Activated T-cell treated with anti-CD3 and anti-CD28 coated beads, Interleukin-2, amount 50 U/mL, for 72 hours (primary cell): ENCODE measurements around the gene LRBA. TPM values are rescaled to one million over a fixed set of nuclear protein-coding genes. Genes with fewer than 3 reads are reported as not detected.
"Not testable (repeated sequence)": the region's sequence is repeated elsewhere in the genome, so short reads cannot be mapped to it uniquely, and the experiment has no call there.

Source experiments
- ATAC-seq, 2 donors: fragments of 150-1000 bp; cut with Tn5 transposase; replicated peaks in 1 of 2; 2 replicates each; pipeline ENCODE4 v1.10.0; 2021; ENCODE audit warnings: moderate library complexity in 2 of 2, mild to moderate bottlenecking in 1 of 2
- DNase-seq, 2 donors: peaks; one replicate each; pipeline ENCODE4 v3.0.0; 2021 to 2022; ENCODE audit warnings: mixed read lengths in 1 of 2
- H3K27ac Mint-ChIP-seq: one replicate; pipeline ENCODE4 v1.8.0; 2022; ENCODE audit warnings: mild to moderate bottlenecking, moderate library complexity, mixed read lengths
- H3K27me3 Mint-ChIP-seq: one replicate; pipeline ENCODE4 v1.8.0; 2022; ENCODE audit warnings: low read depth, mixed read lengths
- H3K36me3 Mint-ChIP-seq, 2 donors: one replicate each; pipeline ENCODE4 v1.8.0; 2022; ENCODE audit warnings: mixed read lengths in 2 of 2, mild to moderate bottlenecking in 1 of 2; ENCODE audit not compliant: insufficient read depth in 2 of 2
- H3K4me1 Mint-ChIP-seq: one replicate; pipeline ENCODE4 v1.8.0; 2022; ENCODE audit warnings: low read depth, mixed read lengths
- H3K4me3 Mint-ChIP-seq, 2 donors: one replicate each; pipeline ENCODE4 v1.8.0; 2022; ENCODE audit warnings: mild to moderate bottlenecking in 2 of 2, mixed read lengths in 2 of 2, moderate library complexity in 2 of 2
- H3K9me3 Mint-ChIP-seq, 2 donors: one replicate each; pipeline ENCODE4 v1.8.0; 2022; ENCODE audit warnings: mixed read lengths in 2 of 2
- total RNA-seq, 2 donors: library from RNA; stranded (reverse); gene quantifications; one replicate each; pipeline ENCODE4 v1.2.3, GENCODE V29; 2022

The LRBA gene
- total RNA-seq, 2 donors from 2014 or later, result 46.3 to 56.6 TPM

DNA sequence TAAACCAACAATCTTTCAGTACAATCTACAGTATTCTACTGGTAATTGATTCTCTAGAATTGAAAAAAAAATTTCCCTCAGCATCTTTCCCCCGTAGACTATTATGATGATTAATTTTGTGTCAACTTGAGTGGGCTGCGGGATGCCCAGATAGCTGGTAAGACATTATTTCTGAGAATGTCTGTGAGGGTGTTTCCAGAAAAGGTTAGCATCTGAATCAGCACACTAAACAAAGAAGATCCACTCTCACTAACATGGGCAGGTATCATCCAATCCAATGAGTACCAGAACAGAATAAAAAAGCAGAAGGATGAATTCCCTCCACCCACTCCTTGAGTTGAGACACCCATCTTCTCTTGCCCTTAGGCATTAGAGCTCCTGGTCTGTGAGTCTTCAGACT lies 619.2 kb downstream of the LRBA start:
- peaks cover 26 to 41% of the 10 kb centered on the region in 2 donors for H3K36me3 Mint-ChIP-seq
- peak; percentile 92 to 98 for ATAC-seq
- no peaks in the 10 kb centered on the region for H3K27me3 Mint-ChIP-seq
- H3K9me3 Mint-ChIP-seq, result peaks cover 14% of the 10 kb centered on the region in 2 donors
- peak; percentile 33 to 48 for DNase-seq
- peak overlapping the region; percentile 30 to 73 for H3K4me3 Mint-ChIP-seq
- H3K4me1 Mint-ChIP-seq, result peaks cover 16% of the 10 kb centered on the region
- peak overlapping the region; percentile 95 for H3K27ac Mint-ChIP-seq

DNA sequence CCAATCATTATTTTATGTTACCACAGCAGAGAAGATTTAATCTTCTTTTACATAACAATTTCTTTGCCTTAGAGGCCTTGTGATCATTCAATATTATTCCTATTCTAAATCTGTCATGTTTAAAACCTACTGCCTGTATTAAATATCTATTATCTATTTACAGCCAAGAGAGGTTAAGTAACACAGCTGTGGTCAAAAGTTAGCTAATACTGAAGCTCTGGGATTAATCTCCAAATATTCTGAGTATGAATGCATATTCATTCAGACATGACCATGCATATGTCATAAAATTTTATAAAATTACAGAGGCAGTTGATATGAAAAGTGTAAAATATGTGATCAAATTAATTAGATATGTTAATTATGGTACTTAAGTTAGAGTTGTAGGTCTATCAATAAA lies 621.0 kb downstream of the LRBA start:
- H3K4me3 Mint-ChIP-seq, result no peak overlapping the region
- H3K27ac Mint-ChIP-seq, result peak overlapping the region; percentile 80
- DNase-seq, result no peak
- no peaks in the 10 kb centered on the region for H3K27me3 Mint-ChIP-seq
- peaks cover 8 to 9% of the 10 kb centered on the region in 2 donors for H3K9me3 Mint-ChIP-seq
- no peak for ATAC-seq
- peaks cover 16 to 34% of the 10 kb centered on the region in 2 donors for H3K36me3 Mint-ChIP-seq
- peaks cover 16% of the 10 kb centered on the region for H3K4me1 Mint-ChIP-seq

DNA sequence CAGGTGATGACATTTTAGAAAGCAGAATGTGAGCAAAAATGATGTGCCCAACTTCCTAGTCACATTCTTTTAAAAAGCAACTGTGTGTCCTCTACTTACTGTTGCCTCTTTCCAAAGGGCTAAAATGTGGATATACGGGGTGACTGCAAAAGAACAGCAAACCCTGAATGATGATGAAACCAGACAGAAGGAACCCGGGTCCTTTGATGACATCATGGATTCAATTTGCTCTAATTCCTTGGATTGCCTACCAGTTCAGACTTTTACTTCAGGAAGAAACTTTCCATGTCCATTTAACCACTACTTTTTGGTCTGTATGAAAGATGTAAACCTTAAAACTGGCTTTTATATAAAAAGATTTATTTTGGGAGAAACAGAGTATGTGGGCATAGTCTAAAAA lies 624.0 kb downstream of the LRBA start:
- no peak overlapping the region for H3K27ac Mint-ChIP-seq
- ATAC-seq, result no peak
- H3K36me3 Mint-ChIP-seq, result peaks cover 21 to 33% of the 10 kb centered on the region in 2 donors
- H3K9me3 Mint-ChIP-seq, result peaks cover 8 to 12% of the 10 kb centered on the region in 2 donors
- H3K4me1 Mint-ChIP-seq, result peaks cover 22% of the 10 kb centered on the region
- DNase-seq, result no peak
- no peaks in the 10 kb centered on the region for H3K27me3 Mint-ChIP-seq
- H3K4me3 Mint-ChIP-seq, result no peak overlapping the region

DNA sequence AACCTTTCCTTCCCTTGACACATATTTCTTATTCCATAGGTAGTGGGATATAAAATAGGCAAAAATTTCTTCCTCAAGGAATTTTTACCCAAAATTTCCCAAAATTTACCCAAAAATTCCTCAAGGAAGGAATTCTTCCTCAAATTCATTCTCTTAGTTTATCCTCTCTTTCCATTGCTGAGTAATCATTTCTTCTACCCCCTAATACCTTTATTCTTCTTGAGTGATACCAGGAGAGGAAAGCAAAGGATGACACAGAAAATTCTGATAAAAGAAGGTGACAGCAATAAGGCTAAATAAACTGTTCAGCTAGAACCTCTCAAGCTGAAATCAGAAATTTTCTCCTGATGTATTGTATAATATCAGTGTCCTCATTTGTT lies 624.6 kb downstream of the LRBA start:
- Mint-ChIP-seq H3K27ac (peak overlapping the region; percentile 6), H3K9me3 (peaks cover 8 to 10% of the 10 kb centered on the region in 2 donors), H3K4me1 (peaks cover 17% of the 10 kb centered on the region), H3K4me3 (no peak overlapping the region), H3K27me3 (no peaks in the 10 kb centered on the region), H3K36me3 (peaks cover 20 to 33% of the 10 kb centered on the region in 2 donors)
- DNase-seq (no peak), ATAC-seq (no peak)

DNA sequence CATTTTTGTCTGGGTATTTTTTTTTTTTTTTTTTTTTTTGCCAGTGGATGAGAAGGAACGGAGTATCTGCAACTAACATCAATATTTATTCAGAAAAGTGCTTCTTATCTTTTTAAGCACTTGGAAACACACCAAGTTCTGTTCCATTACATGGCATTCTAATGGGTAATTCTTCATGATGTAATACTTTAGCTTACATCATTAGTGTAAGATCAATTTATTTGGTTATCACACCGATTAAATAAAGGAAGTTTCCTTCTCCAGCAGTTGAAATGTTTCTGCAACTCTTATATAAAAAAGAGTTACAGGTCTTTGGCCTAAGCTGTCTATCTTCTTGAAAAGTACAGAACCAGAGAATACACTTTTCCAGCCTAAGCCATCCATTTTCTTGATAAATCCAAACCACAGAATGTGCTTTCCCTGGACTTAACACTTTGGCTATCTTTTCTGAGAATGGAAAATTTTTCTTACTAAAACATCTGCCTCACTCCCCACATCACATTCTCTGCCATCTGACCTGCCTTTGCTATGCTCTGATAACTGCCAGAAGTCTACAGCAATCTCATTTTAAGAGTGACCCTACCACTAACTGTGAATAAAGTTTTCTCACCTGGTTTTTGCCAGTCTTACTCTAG lies 625.1 kb downstream of the LRBA start:
- no peak overlapping the region for H3K27ac Mint-ChIP-seq

DNA sequence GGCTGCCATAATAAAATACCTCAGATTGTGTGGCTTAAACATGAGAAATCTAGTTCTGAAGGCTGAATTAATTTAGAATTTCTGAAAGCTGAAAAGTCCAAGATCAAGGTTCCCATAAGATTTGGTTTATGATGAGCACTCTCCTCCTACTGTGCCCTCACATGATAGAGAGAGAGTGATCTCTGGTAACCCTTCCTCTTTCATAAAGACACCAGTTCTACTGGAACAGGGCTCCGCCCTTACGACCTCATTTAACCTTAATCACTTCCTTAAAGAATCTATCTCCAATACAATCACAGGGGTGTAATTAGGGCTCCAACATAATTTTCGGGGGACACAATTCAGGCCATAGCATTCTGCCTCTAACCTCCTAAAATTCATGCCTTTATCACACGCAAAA lies 627.1 kb downstream of the LRBA start:
- DNase-seq, result no peak
- ATAC-seq, result no peak
- peaks cover 6 to 7% of the 10 kb centered on the region in 2 donors for H3K9me3 Mint-ChIP-seq
- no peak overlapping the region for H3K4me3 Mint-ChIP-seq
- H3K36me3 Mint-ChIP-seq, result peaks cover 11 to 17% of the 10 kb centered on the region in 2 donors
- H3K27ac Mint-ChIP-seq, result no peak overlapping the region
- peaks cover 12% of the 10 kb centered on the region for H3K4me1 Mint-ChIP-seq
- H3K27me3 Mint-ChIP-seq, result no peaks in the 10 kb centered on the region

More for the DNA sequence above, 625.1 kb downstream of the LRBA start:
- Mint-ChIP-seq H3K36me3 (peaks cover 15 to 33% of the 10 kb centered on the region in 2 donors), H3K4me1 (peaks cover 12% of the 10 kb centered on the region), H3K4me3 (no peak overlapping the region), H3K9me3 (peaks cover 6 to 10% of the 10 kb centered on the region in 2 donors), H3K27me3 (no peaks in the 10 kb centered on the region)
- no peak for ATAC-seq
- no peak for DNase-seq

DNA sequence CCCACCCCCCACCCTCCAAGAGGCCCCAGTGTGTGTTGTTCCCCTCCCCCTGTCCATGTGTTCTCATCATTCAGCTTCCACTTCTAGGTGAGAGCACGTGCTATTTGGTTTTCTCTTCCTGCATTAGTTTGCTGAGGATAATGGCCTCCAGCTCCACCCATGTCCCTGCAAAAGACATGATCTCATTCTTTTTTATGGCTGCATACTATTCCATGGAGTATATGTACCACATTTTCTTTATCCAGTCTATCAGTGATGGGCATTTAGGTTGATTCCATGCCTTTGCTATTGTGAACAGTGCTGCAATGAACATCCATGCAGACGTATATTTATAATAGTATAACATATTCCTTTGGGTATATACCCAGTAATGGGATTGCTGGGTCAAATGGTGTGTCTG lies 628.7 kb downstream of the LRBA start:
- not testable (repeated sequence) for DNase-seq, H3K27me3 Mint-ChIP-seq, H3K9me3 Mint-ChIP-seq, H3K4me3 Mint-ChIP-seq, H3K27ac Mint-ChIP-seq, ATAC-seq, H3K36me3 Mint-ChIP-seq
- H3K4me1 Mint-ChIP-seq, result peaks cover 12% of the 10 kb centered on the region

DNA sequence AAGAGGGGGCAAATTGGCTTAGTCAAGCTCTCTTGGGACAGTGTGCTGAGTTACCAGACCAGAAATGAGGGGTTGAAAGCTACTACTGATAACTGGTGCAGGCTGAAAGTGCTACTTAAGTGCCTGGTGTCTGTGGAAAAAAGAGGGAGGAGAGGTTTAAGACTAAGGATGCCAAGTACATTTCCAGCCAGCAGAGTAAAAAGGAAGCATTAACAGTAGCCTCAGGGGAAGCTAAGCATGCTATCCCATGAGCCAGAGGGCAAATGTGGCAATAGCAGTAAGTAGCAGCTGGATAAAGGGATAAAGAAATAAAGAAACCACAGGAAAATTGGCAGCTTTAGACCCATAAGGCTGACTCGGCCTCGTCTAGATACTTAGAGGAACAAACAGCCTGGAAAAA lies 629.5 kb downstream of the LRBA start:
- no peak overlapping the region for H3K27ac Mint-ChIP-seq
- H3K9me3 Mint-ChIP-seq, result peaks cover 3% of the 10 kb centered on the region in 2 donors
- H3K4me3 Mint-ChIP-seq, result no peak overlapping the region
- peaks cover 5 to 7% of the 10 kb centered on the region in 2 donors for H3K36me3 Mint-ChIP-seq
- ATAC-seq, result no peak
- peaks cover 12% of the 10 kb centered on the region for H3K4me1 Mint-ChIP-seq
- no peak for DNase-seq
- H3K27me3 Mint-ChIP-seq, result no peaks in the 10 kb centered on the region

DNA sequence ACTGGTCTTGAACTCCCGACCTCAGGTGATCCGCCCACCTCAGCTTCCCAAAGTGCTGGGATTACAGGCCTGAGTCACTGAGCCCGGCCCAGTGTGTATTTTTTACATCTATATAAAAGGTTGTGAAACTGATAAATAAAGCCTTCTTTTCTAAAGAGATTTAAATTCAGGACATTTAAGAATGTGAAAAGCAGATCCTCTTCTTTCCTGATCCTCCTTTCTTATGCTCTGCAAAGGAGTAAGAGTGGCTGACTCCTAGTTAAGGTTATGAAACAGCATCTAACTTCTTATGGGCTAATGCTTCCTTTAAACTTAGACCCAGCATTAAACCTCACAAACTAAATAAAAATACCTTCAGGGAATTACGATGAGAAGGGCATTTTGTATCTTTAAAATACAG lies 630.8 kb downstream of the LRBA start:
- Mint-ChIP-seq H3K36me3 (peaks cover 5 to 7% of the 10 kb centered on the region in 2 donors), H3K4me1 (peaks cover 12% of the 10 kb centered on the region), H3K27ac (no peak overlapping the region), H3K9me3 (peaks cover 3% of the 10 kb centered on the region in 2 donors), H3K4me3 (no peak overlapping the region), H3K27me3 (no peaks in the 10 kb centered on the region)
- DNase-seq (no peak), ATAC-seq (no peak)

DNA sequence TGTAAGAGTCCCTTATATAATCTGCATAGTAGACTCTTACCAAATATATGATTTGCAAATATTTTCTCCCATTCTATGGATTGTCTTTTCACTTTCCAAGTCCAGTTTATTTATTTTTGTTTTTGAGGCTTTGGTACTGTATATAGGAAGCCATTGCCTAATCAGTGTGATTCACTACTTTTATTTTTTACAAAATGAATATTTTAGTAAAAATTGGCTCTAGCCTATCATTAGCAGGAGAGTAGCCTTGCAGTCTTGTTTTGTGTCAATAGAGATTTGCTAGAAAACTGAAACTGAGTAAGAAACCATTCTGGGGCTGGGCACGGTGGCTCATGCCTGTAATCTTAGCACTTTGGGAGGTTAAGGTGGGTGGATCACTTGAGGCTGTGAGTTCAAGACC lies 633.1 kb downstream of the LRBA start:
- DNase-seq (no peak), ATAC-seq (no peak)
- H3K27ac Mint-ChIP-seq, result no peak overlapping the region
- H3K4me1 Mint-ChIP-seq, result no peaks in the 10 kb centered on the region
- H3K27me3 Mint-ChIP-seq, result no peaks in the 10 kb centered on the region
- peaks cover 0 to 3% of the 10 kb centered on the region in 2 donors for H3K9me3 Mint-ChIP-seq
- peaks cover 5% of the 10 kb centered on the region in 2 donors for H3K36me3 Mint-ChIP-seq
- H3K4me3 Mint-ChIP-seq, result no peak overlapping the region

DNA sequence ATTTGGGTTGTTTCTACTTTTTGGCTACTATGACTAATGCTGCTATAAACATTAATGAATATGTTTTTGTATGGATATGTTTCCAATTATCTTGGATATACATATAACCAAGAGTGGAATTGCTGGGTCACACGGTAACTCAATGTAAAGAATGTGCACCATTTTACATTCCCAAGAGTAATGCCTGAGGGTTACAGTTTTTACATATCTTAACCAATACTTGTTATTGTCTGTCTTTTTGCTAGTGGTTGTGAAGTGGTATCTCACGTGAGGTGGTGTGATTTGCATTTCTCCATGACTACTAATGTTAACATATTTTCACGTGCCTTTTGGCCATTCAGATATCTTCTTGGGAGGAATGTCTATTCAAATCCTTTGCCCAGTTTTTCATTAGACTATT lies 633.5 kb downstream of the LRBA start:
- H3K9me3 Mint-ChIP-seq, result peaks cover 0 to 3% of the 10 kb centered on the region in 2 donors
- H3K27me3 Mint-ChIP-seq, result no peaks in the 10 kb centered on the region
- ATAC-seq, result no peak
- no peak overlapping the region for H3K27ac Mint-ChIP-seq
- H3K36me3 Mint-ChIP-seq, result peaks cover 3 to 5% of the 10 kb centered on the region in 2 donors
- no peak overlapping the region for H3K4me3 Mint-ChIP-seq
- H3K4me1 Mint-ChIP-seq, result no peaks in the 10 kb centered on the region
- no peak for DNase-seq

DNA sequence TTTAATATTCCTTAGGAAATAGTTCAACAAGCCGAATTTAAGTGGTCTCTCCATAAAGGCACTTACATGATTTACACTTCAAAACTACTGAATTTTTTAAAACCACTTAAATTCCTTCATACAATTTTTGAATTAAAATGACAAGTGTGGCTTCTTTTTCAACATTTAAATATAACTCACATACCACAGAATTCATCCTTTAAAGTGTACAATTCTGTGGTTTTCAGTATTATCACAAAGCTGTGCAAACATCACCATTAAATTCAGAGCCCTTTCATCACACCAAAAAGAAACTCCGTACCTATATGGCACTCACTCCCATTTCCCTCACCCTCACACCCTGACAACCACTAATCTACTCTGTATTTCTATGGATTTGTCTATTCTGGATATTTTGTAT lies 634.0 kb downstream of the LRBA start:
- H3K9me3 Mint-ChIP-seq, result no peaks in the 10 kb centered on the region
- no peak for ATAC-seq
- H3K4me1 Mint-ChIP-seq, result no peaks in the 10 kb centered on the region
- no peak overlapping the region for H3K27ac Mint-ChIP-seq
- peaks cover 0 to 3% of the 10 kb centered on the region in 2 donors for H3K36me3 Mint-ChIP-seq
- no peak for DNase-seq
- H3K4me3 Mint-ChIP-seq, result no peak overlapping the region
- H3K27me3 Mint-ChIP-seq, result no peaks in the 10 kb centered on the region

DNA sequence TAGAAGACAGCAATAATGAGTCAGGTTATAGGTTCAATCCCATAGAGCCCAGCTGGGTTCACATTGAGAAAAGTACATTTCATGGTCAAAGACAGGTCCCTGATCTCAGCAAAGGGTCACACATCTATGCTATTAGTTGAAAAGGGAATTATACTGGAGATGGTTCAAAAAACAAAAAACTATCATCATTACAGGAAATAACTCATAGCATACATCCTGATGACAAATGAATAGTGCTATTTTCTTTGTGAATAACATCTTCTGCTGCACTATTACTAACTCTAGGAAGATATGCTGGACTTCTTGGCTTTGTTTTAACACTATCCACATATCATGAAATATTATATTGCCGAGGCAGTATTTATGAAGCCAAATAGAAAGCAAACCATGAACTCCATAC lies 635.6 kb downstream of the LRBA start:
- Mint-ChIP-seq H3K4me1 (no peaks in the 10 kb centered on the region), H3K27me3 (no peaks in the 10 kb centered on the region), H3K36me3 (peaks cover 0 to 5% of the 10 kb centered on the region in 2 donors), H3K4me3 (no peak overlapping the region), H3K9me3 (no peaks in the 10 kb centered on the region), H3K27ac (no peak overlapping the region)
- no peak for DNase-seq
- ATAC-seq, result no peak

DNA sequence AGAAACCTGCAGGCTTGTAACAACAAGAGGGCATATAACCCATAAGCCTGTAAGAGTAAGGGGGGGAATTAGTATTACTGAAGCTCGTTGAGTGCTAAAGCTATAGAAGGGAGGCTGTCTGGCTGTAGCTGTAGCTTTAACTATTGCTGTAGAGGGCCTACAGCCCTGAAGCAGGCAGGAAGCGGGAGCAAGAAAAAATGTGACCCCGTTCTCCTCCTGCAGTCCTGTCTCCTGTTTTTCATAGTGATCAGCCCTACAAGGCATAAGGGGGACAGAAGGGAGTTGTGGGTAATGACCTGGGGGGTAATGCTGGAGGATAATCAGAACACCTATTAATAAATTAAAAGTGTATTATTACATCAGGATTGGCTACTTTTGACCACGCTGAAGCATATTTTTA lies 640.1 kb downstream of the LRBA start:
- DNase-seq, result no peak
- H3K4me1 Mint-ChIP-seq, result no peaks in the 10 kb centered on the region
- no peak overlapping the region for H3K27ac Mint-ChIP-seq
- no peaks in the 10 kb centered on the region for H3K27me3 Mint-ChIP-seq
- no peaks in the 10 kb centered on the region for H3K9me3 Mint-ChIP-seq
- peaks cover 0 to 5% of the 10 kb centered on the region in 2 donors for H3K36me3 Mint-ChIP-seq
- ATAC-seq, result no peak
- no peak overlapping the region for H3K4me3 Mint-ChIP-seq
